Activated CD8-positive, alpha-beta T cell treated with anti-CD3 and anti-CD28 coated beads, Interleukin-2, amount 10 ng/mL, durations not matched to agents 7 days and 5 days (primary cell): Measurements from ENCODE around the gene DHX16. TPM values are rescaled to one million over a fixed set of nuclear protein-coding genes. Genes with fewer than 3 reads are reported as not detected.

ENCODE experiments used
- ATAC-seq: fragments of 150-1000 bp; cut with Tn5 transposase; one replicate; pipeline ENCODE4 v1.10.0; 2021; ENCODE audit warnings: moderate library complexity
- CTCF ChIA-PET: fragments of 350-600 bp; sonication (Branson Sonifier 250); formaldehyde crosslinking; loops from one replicate; lab custom pipeline; 2021; ENCODE audit warnings: antibody characterized with exemption; lab: Charles Lee
- POLR2A ChIA-PET: fragments of 350-600 bp; sonication (Branson Sonifier 250); formaldehyde crosslinking; loops from one replicate; lab custom pipeline; 2021; ENCODE audit warnings: antibody characterized with exemption; lab: Charles Lee
- DNase-seq: peaks from one replicate; pipeline ENCODE4 v3.0.0-alpha.2; 2020
- H3K27ac Mint-ChIP-seq: one replicate; pipeline ENCODE4 v1.8.0; 2021; ENCODE audit warnings: mild to moderate bottlenecking, mixed read lengths
- H3K27me3 Mint-ChIP-seq: one replicate; pipeline ENCODE4 v1.8.0; 2021; ENCODE audit warnings: low read depth, mixed read lengths
- H3K36me3 Mint-ChIP-seq: one replicate; pipeline ENCODE4 v1.8.0; 2021; ENCODE audit warnings: low read depth, mixed read lengths
- H3K4me1 Mint-ChIP-seq: one replicate; pipeline ENCODE4 v1.8.0; 2021; ENCODE audit warnings: low read depth, mixed read lengths
- H3K4me3 Mint-ChIP-seq: one replicate; pipeline ENCODE4 v1.8.0; 2021; ENCODE audit warnings: mild to moderate bottlenecking, mixed read lengths
- H3K9me3 Mint-ChIP-seq: one replicate; pipeline ENCODE4 v1.8.0; 2022; ENCODE audit warnings: mixed read lengths; ENCODE audit not compliant: insufficient read depth
- total RNA-seq, 2 experiments: library from RNA; stranded (reverse); gene quantifications; one replicate each; pipeline ENCODE4 v1.2.3, GENCODE V29; 2021

Gene DHX16
- total RNA-seq, 2 experiments from 2014 or later, result 38.5 to 41.0 TPM

DNA sequence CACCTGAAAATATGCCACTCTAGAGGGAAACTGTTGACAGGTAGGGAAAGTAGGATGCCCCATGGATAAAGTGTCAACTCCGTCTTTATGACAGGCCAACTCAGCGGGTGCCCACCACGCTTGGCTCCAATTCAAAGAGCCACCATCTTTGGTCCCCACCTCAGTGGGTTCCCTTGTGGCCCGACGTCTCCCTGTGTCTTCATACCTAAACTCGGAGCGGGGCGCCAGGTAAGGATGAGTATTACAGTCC, 44.0 kb upstream of the DHX16 start:
- peaks cover 69% of the 10 kb centered on the region for H3K36me3 Mint-ChIP-seq
- ChIA-PET CTCF (interaction anchor here (0.8 to 25.4 kb wide), 9 partner anchors 11 to 197 kb away, joined by 3 to 686 read pairs (median 3); partner anchors contain the start of gene DHX16), POLR2A (interaction anchor here (0.6 to 12.8 kb wide), 9 partner anchors 9 to 1019 kb away, joined by 3 to 343 read pairs (median 5); partner anchors contain the start of genes C6orf136, CLIC1, MRPS18B and NRM)
- H3K27me3 Mint-ChIP-seq, result no peaks in the 10 kb centered on the region
- peak overlapping the region; percentile 98 for H3K4me3 Mint-ChIP-seq
- no peaks in the 10 kb centered on the region for H3K9me3 Mint-ChIP-seq
- H3K4me1 Mint-ChIP-seq, result peaks cover 69% of the 10 kb centered on the region
- DNase-seq (no peak), ATAC-seq (no peak)
- peak overlapping the region; percentile 100 for H3K27ac Mint-ChIP-seq

GRCh38 chr6:30714263-30714662, 41.5 kb upstream of the DHX16 start:
- H3K36me3 Mint-ChIP-seq, result peaks cover 69% of the 10 kb centered on the region
- POLR2A ChIA-PET, result interaction anchor here (3.9 kb wide), 1 partner anchor 31 kb away, joined by 45 read pairs; no protein-coding TSS in a partner anchor
- no peaks in the 10 kb centered on the region for H3K27me3 Mint-ChIP-seq
- H3K4me3 Mint-ChIP-seq, result no peak overlapping the region
- ATAC-seq, result no peak
- H3K27ac Mint-ChIP-seq, result no peak overlapping the region
- DNase-seq, result no peak
- peaks cover 78% of the 10 kb centered on the region for H3K4me1 Mint-ChIP-seq
- CTCF ChIA-PET, result interaction anchor here (25.4 kb wide), 1 partner anchor 36 kb away, joined by 686 read pairs; the partner anchor contains the start of gene DHX16
- no peaks in the 10 kb centered on the region for H3K9me3 Mint-ChIP-seq

DNA sequence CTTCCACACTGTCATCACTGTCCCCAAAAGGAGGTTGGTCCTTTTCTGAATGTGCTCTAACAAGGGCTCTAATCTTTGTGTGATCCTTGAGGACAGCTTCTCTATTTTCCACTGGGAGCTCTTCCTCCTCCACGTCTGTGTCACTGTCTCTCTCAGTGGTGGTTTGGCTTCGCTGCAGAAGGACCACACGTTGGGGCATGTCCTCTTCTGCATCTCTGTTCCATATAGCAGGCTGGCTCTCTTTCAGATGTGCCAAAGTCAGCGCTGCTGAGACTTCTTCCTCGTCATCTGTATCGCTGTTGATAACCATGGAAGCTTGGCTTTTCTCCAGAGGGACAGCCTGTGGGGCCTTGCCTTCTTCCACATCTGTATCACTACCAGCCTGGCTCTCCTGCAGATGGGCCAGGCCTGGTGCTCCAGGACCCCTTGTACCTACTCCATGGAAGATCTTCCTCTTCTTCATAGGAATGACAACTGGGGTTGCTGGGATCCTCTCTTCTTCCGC, 39.7 kb upstream of the DHX16 start:
- POLR2A ChIA-PET, result interaction anchor here (0.7 to 3.9 kb wide), 13 partner anchors 8 to 145 kb away, joined by 3 to 45 read pairs (median 5); partner anchors contain the start of genes MRPS18B, NRM, PPP1R10 and TUBB
- peaks cover 71% of the 10 kb centered on the region for H3K36me3 Mint-ChIP-seq
- H3K4me3 Mint-ChIP-seq, result peak overlapping the region; percentile 63
- H3K9me3 Mint-ChIP-seq, result no peaks in the 10 kb centered on the region
- ATAC-seq, result no peak
- no peaks in the 10 kb centered on the region for H3K27me3 Mint-ChIP-seq
- H3K27ac Mint-ChIP-seq, result peak overlapping the region; percentile 81
- CTCF ChIA-PET, result interaction anchor here (0.7 to 25.4 kb wide), 9 partner anchors 8 to 259 kb away, joined by 3 to 686 read pairs (median 4); partner anchors contain the start of gene DHX16
- DNase-seq, result no peak
- H3K4me1 Mint-ChIP-seq, result peaks cover 65% of the 10 kb centered on the region

DNA sequence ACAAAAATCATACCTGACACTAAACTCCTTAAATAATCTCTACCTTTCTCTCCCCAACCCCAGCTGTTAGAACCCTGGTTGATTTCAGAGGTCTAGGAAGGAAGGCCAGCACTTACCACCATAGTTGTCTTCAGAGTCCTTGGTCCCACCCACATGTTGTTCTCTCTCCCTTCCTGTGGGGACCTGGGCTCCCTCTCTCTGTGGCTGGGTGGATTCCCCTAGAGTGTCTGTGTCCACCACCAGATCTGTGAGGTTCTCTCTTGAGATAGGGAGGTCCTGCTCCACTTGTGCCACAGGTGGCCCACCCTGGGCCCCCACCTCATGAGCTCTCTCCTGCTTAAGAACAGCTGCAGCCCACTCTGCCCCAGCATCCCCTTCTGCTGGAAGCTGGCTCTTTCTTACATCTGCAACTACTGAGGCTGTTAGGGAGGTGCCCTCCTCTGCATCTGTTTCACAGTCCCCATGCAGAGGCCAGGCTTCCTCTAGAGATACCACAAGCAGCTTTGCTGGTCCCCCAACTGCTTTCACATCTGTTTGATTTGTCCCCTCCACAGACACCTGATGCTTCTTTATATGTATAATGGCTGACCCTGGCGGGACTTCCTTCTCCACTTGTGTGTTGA, 39.1 kb upstream of the DHX16 start:
- peaks cover 73% of the 10 kb centered on the region for H3K36me3 Mint-ChIP-seq
- ChIA-PET POLR2A (interaction anchor here (0.7 to 3.9 kb wide), 14 partner anchors 9 to 220 kb away, joined by 3 to 45 read pairs (median 4); partner anchors contain the start of genes MRPS18B, NRM, PPP1R10 and TUBB), CTCF (interaction anchor here (0.7 to 25.4 kb wide), 10 partner anchors 9 to 259 kb away, joined by 3 to 686 read pairs (median 4); partner anchors contain the start of genes DHX16 and NRM)
- peak overlapping the region; percentile 63 for H3K4me3 Mint-ChIP-seq
- peak; percentile 83 for ATAC-seq
- peak; percentile 57 for DNase-seq
- H3K27ac Mint-ChIP-seq, result peak overlapping the region; percentile 81
- H3K4me1 Mint-ChIP-seq, result peaks cover 61% of the 10 kb centered on the region
- no peaks in the 10 kb centered on the region for H3K27me3 Mint-ChIP-seq
- no peaks in the 10 kb centered on the region for H3K9me3 Mint-ChIP-seq

- ATAC-seq (no peak), DNase-seq (no peak)
- Mint-ChIP-seq H3K4me3 (no peak overlapping the region), H3K27me3 (no peaks in the 10 kb centered on the region), H3K36me3 (peaks cover 68% of the 10 kb centered on the region), H3K27ac (no peak overlapping the region), H3K4me1 (peaks cover 39% of the 10 kb centered on the region), H3K9me3 (no peaks in the 10 kb centered on the region)
- ChIA-PET POLR2A (interaction anchor here (0.8 to 1.2 kb wide), 3 partner anchors 10 to 92 kb away, joined by 3 to 4 read pairs (median 3); partner anchors contain the start of genes MRPS18B and NRM), CTCF (interaction anchor here (0.9 to 25.4 kb wide), 2 partner anchors 15 to 31 kb away, joined by 3 to 686 read pairs; partner anchors contain the start of gene DHX16)
Observed at GRCh38 chr6:30709101-30709868, 36.5 kb upstream of the DHX16 start.

- Mint-ChIP-seq H3K9me3 (no peaks in the 10 kb centered on the region), H3K4me3 (no peak overlapping the region), H3K27ac (no peak overlapping the region), H3K4me1 (peaks cover 22% of the 10 kb centered on the region), H3K27me3 (no peaks in the 10 kb centered on the region), H3K36me3 (peaks cover 61% of the 10 kb centered on the region)
- DNase-seq, result no peak
- CTCF ChIA-PET, result interaction anchor here (1.0 to 1.9 kb wide), 2 partner anchors 24 to 29 kb away, joined by 3 to 6 read pairs; no protein-coding TSS in a partner anchor
- no peak for ATAC-seq
- POLR2A ChIA-PET, result interaction anchor here (1.0 to 1.6 kb wide), 2 partner anchors 10 to 19 kb away, joined by 3 to 4 read pairs; partner anchors contain the start of gene MDC1
Observed at GRCh38 chr6:30707281-30707850, 34.6 kb upstream of the DHX16 start.

DNA sequence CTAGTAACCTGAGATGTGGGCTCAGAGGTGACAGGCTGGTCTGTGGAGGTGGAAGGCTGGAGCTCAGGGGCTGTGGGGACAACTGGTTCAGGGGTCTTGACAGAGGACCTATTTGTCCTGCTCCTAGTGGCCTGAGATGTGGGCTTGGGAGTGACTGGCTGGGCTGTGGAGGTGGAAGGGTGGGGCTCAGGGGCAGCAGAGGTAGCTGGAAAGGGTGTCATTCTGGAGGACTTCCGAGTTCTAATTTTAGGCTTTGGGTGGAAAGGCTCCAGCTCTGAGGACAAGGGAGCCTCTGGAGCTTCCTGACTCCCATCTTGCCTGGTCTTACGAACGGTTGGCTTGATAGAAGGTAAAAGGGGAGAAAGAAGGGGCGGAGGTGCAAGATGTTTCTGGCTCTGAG, 32.8 kb upstream of the DHX16 start:
- DNase-seq, result no peak
- ChIA-PET CTCF (interaction anchor here (1.3 to 2.8 kb wide), 3 partner anchors 17 to 27 kb away, joined by 6 to 15 read pairs (median 9); no protein-coding TSS in a partner anchor), POLR2A (no interaction called here)
- H3K4me3 Mint-ChIP-seq, result no peak overlapping the region
- peaks cover 4% of the 10 kb centered on the region for H3K4me1 Mint-ChIP-seq
- ATAC-seq, result no peak
- H3K36me3 Mint-ChIP-seq, result peaks cover 46% of the 10 kb centered on the region
- no peaks in the 10 kb centered on the region for H3K9me3 Mint-ChIP-seq
- peak overlapping the region; percentile 22 for H3K27ac Mint-ChIP-seq
- no peaks in the 10 kb centered on the region for H3K27me3 Mint-ChIP-seq

DNA sequence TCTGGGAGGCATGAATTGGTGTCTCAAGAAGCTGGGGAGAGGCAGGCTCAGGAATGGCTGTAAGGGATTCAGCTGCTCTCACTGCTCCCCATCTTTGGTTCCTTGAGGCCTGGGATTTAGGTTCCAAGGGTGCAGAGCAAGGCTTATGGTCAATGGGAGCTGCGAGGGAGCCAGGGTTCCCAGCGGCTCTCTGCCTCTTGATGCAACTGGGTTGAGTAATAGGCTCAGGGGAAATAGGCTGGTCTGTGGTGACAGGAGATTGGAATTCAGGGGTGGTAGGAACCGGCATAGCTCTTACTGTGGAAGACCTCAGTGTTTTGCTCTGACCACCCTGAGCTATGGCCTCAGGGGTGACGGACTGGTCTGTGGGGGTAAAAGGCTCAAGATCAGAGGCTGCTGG, 31.0 kb upstream of the DHX16 start:
- Mint-ChIP-seq H3K36me3 (peaks cover 50% of the 10 kb centered on the region), H3K4me3 (no peak overlapping the region), H3K27ac (no peak overlapping the region), H3K9me3 (no peaks in the 10 kb centered on the region), H3K4me1 (no peaks in the 10 kb centered on the region), H3K27me3 (no peaks in the 10 kb centered on the region)
- DNase-seq, result no peak
- no peak for ATAC-seq
- ChIA-PET CTCF (interaction anchor here (0.9 to 2.8 kb wide), 6 partner anchors 9 to 27 kb away, joined by 3 to 15 read pairs (median 4); no protein-coding TSS in a partner anchor), POLR2A (interaction anchor here (0.7 to 1.2 kb wide), 3 partner anchors 18 to 25 kb away, joined by 3 to 7 read pairs (median 6); no protein-coding TSS in a partner anchor)

DNA sequence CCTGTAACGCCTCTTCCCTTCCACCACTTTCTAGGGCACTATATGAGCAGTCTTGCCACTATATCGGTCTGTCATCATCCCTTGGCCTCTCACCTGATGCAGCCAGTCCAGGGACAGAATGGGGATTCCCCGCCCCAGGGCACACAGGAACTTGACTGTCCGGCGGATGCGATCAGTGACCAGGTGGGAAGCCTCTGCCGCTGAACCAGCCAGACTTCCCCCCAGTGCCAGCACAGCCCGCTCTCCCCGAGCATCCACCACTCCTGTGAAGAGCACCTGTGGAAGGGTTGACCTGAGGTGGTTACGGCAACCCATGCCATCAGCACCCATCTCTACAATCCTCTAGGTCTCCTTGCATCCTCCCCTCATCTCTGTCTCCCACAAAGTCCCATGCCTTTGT, 30.2 kb upstream of the DHX16 start:
- Mint-ChIP-seq H3K36me3 (peaks cover 49% of the 10 kb centered on the region), H3K4me3 (no peak overlapping the region), H3K4me1 (no peaks in the 10 kb centered on the region), H3K9me3 (no peaks in the 10 kb centered on the region), H3K27me3 (no peaks in the 10 kb centered on the region), H3K27ac (no peak overlapping the region)
- ChIA-PET POLR2A (no interaction called here), CTCF (interaction anchor here (1.2 to 2.8 kb wide), 2 partner anchors 10 to 24 kb away, joined by 3 to 15 read pairs; no protein-coding TSS in a partner anchor)
- DNase-seq (no peak), ATAC-seq (no peak)

GRCh38 chr6:30700340-30700739, 27.5 kb upstream of the DHX16 start:
- H3K27ac Mint-ChIP-seq, result no peak overlapping the region
- peaks cover 32% of the 10 kb centered on the region for H3K36me3 Mint-ChIP-seq
- H3K4me1 Mint-ChIP-seq, result no peaks in the 10 kb centered on the region
- CTCF ChIA-PET, result interaction anchor here (0.9 to 1.0 kb wide), 2 partner anchors 11 to 31 kb away, joined by 3 read pairs; no protein-coding TSS in a partner anchor
- POLR2A ChIA-PET, result no interaction called here
- no peak overlapping the region for H3K4me3 Mint-ChIP-seq
- ATAC-seq (no peak), DNase-seq (no peak)
- no peaks in the 10 kb centered on the region for H3K9me3 Mint-ChIP-seq
- H3K27me3 Mint-ChIP-seq, result no peaks in the 10 kb centered on the region
